GM19324 (cell line): ENCODE data around the gene BTBD17.

ENCODE experiments used
- ATAC-seq: cut with Tn5 transposase; IDR thresholded peaks from one replicate; pipeline ENCODE4 v1.9.1; 2021; ENCODE audit warnings: mild to moderate bottlenecking, moderate library complexity; ENCODE audit not compliant: unreplicated experiment, low FRiP score

The BTBD17 gene

GRCh38 chr17:74362069-74362405 lies 369 bp upstream of the BTBD17 start:
- no peak for ATAC-seq

DNA sequence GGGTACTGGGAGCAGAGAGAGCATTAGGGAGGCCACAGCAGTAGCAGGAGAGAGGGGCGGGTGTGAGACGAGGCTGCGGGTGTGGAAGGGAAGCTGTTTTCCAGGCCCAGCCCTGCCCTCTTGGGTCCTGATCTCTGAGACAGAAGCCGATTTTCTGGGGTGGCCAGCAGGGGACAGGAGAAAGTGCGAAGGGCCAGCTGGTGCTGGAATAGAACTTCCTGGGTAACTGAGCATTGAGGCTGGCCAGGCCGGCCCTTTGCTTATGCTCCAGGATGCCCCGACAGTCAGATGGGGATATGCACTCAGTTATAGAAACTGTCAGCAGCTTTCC lies 804 bp downstream of the BTBD17 start:
- ATAC-seq, result no peak

GRCh38 chr17:74359916-74360315 lies 1.8 kb downstream of the BTBD17 start:
- no peak for ATAC-seq

DNA sequence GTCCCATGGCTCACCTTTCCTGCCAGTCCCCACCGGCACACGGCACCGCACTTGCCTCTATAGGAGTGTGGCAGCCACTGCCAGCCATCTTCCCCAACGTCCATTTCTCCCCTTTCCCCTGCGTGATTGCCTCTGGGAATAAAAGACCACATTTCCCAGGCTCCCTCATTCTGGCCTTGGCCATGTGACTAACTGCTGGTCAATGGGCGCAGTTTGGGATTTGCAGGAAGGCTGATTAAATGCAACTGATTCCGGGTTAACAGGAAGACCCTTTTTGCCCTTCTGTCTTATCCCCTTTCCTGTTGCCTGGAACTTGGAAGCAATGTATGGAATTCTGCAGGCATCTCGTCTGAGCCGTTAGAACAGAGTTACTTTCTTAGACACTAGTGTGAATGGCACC lies 3.0 kb downstream of the BTBD17 start:
- ATAC-seq, result no peak

GRCh38 chr17:74357466-74357809 lies 4.2 kb downstream of the BTBD17 start:
- ATAC-seq, result no peak

DNA sequence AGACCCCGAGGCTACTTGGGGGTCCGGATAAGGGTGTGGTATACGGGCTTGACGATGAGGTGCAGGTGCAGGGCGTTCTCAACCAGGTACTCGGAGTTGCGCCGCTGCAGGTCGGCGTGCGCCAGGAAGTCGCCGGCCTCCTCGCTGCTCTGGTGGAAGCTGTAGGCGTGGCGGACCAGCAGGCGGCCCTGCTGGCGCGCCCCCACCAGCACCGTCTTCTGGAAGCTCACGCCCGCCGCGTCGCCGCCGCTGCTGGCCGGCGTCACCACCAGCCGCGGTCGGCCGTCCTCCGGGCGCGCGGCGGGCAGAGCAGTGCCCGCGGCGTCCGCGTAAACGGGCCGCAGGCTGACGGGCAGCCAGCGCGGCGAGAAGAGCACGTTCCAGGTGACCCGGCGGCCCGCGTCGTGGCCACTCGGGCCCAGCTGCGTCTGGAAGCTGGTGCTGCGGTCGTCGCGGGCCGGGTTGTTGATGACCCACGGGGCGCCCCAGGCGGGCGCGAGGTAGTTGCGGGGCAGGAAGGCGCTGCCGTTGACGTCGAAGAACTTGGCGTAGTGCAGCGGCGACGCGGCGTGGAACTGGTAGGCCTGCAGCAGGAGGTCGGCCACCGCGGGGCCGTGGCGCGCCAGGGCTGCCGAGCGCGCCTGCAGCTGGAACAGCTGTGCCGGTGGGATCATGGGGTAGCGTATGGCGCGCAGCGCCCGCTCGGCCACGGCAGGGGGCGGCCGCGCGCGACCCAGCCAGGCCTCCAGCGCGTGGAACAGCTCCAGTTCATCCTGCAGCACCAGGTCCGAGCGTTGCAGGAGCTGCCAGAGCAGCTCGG lies 4.8 kb downstream of the BTBD17 start:
- no peak for ATAC-seq

GRCh38 chr17:74355065-74355464 lies 6.6 kb downstream of the BTBD17 start:
- no peak for ATAC-seq

- ATAC-seq, result no peak
Measured at GRCh38 chr17:74354561-74354960, 7.1 kb downstream of the BTBD17 start.

GRCh38 chr17:74354123-74354522 lies 7.5 kb downstream of the BTBD17 start:
- ATAC-seq, result no peak

DNA sequence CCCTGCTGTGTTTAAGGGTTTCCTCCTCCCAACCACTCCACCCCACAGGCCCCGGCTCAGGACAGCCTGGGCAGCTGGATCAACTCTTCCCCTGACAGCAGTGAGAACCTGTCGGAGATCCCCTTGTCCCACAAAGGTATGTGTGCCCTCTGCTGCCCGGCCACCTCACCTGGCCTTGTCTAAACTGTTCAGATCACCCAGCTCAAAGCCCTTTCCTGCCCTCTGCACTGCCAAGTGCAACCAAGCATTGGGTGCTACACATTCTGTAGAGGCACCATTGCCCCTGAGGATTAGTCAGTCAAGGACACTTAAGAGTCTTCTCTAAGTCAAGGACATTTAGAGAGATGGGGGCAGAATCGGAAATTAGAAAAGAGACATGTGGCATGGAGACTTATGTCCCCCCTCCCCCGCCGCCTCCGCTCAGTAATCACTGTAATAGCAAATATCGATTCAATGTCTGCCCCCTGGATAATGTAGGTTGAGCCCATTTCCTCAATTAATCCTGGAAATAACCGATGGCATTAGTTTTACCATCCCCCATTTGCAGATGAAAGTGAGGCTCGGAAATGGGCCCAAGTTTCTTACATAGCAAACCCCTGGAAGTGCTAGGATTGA lies 8.1 kb downstream of the BTBD17 start:
- ATAC-seq, result no peak

GRCh38 chr17:74351552-74352210 lies 10.0 kb downstream of the BTBD17 start:
- no peak for ATAC-seq

DNA sequence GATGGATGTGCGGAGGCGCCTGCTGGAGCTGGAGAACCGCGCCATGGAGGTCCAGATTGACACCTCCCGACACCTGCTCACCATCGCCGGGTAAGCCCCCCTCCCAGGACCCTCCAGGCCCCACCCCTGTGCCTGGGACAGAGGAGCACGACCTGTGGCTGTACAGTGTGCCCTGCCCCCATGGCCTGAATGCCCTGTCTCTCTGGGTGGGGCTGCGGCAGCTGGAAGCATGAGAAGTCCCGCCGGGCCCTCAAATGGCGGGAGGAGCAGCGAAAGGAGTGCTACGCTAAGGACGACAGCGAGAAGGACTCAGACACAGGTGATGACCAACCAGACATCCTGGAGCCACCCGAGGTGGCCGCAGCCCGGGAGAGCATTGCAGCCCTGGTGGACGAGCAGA lies 11.2 kb downstream of the BTBD17 start:
- no peak for ATAC-seq

GRCh38 chr17:74349120-74349519 lies 12.5 kb downstream of the BTBD17 start:
- no peak for ATAC-seq

- ATAC-seq, result no peak
Measured at GRCh38 chr17:74347646-74348045, 14.0 kb downstream of the BTBD17 start.

DNA sequence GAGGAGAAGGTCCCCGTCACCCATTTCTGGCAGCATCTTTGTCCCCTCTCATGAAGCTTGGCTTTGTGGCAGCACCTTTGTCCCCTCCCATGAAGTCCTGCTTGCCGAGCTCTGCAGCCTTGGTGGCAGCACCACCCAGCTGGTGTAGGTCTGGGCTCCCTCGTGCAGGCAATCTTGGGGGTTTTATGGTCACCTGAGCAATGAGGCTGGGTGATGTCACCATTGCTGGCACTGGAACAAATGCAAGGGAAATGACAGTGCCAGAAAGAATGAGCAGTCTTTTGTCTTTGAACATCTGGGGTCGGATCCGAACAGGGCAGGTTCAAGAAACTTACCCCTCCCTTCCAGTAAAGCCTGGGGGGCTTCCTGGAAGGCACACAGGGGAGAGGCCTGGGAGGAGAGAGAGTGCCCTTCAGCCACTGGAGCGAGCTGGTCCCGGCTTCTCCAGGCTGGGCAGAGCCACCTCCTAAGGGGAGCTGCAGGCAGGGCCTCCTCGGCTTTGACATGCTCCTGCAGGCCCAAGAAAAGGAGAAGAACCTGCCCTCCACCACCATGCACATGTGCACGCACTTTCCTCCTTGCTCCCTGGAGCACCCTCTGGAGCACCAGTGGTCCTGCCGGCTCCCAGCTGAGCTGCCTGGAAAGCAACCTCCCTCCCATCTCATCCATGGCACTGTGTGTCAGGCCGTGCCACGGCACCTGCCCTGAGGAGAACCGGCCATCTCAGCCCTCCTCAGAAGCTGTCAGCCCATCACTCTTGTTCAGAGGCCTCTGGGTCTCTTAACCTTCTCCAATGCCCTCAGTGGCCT lies 16.0 kb downstream of the BTBD17 start:
- no peak for ATAC-seq

GRCh38 chr17:74344658-74345057 lies 17.0 kb downstream of the BTBD17 start:
- no peak for ATAC-seq

DNA sequence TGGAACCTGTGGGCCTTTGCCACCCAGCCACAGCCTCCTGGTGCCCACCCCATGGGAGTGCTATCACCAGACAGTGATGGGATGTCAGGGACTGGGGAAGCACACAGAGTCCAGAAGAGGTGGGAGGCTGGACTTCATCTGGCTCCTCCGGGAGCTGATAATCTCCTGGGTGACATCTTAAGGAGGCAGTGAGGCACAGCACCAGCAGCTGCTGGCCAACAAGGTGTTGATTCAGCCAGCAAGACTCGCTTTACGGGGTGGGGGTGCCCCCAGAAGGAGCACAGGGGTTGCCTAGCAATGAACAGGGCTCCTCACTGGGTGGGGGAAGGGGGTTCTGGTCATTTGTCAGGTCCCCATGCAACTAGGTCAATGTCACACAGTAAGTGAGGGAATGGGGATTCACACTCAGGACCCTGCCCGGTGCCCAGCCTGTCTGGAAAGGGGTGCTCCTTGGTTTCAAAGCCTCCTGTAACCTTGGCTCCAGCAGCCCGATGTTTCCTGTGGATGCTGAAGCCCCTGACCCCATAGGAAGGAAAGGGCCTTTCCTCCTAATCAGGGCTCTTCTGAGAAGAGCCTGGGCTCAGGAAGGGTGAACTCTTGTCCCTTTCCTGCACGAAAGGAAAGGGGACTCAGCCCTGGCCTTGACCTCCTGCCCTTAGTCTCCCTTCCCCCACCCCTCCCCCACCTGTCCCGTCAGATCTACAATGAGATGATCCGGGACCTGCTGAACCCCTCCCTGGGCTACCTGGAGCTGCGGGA lies 18.0 kb downstream of the BTBD17 start:
- no peak for ATAC-seq

DNA sequence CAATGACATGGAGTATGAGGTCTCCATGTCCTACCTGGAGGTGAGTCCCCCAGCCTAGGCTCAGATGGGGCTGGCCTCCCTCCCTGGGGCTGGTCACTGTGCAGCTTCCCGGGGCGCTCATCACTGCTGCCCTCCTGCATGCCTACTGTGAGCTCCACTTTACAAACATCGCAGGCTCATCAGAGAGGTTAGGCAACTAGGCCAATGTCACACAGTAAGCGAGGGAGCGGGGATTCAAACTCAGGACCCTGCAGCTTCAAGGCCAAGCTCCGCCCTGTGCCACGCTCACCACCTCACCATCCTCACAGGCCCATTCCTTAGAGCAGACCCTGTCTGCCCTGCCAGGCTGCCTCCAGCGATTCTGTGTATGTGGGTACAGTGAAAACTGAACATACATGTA lies 18.5 kb downstream of the BTBD17 start:
- ATAC-seq, result no peak

DNA sequence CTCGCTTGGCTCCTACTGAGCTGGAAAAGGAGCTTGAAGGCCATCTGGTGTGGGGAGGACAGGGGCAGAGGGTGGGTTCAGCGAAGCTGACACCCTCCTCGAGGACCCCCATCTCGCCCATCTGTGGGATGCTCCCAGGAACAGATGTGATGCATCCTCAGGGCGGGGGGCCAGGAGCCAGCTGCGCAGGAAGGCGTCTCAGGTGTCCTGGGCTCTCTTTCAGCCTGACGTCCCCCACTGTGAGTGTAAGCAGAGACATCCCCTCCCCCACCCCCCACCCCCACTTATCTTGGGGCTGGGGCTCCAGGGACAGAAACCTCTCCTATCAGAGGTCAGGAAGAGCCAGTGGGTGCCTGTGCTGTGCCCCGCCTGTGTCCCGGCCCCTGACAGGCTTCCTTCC lies 19.4 kb downstream of the BTBD17 start:
- no peak for ATAC-seq

DNA sequence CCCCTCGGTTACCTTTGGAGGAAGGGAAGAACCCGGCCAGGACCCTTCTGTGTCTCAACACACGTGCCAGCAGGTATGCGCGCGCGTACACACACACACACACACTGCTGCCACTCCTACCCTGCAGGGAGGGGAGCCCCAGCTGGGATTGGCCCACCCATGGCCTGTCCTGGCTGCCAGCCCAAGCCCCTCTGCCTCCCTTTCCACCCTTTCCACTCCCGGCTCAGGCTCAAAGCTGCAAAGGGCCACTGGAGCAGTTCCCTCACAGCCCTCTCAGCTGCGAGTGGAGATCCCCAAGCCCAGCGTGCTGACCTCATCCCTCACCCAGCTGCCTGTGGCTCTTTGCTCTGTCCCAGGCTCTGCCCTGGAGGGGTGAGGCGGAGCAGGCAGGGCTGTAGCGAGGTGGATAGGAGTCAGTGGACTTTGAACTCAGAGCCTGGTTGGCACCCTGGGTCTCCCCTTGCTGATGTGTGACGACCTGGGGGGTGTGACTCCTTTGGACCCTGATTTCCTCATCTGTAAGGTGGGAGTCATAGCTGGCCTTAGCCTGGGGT lies 21.1 kb downstream of the BTBD17 start:
- no peak for ATAC-seq
